ENCODE measurements around the gene CD58. TPM values are rescaled to one million over a fixed set of nuclear protein-coding genes. Genes with fewer than 3 reads are reported as not detected.

CD58 gene
- total and polyA plus RNA-seq, 2 of the 4 experiments (the other 2 are of a cell fraction): 5.4 to 5.7 TPM

DNA sequence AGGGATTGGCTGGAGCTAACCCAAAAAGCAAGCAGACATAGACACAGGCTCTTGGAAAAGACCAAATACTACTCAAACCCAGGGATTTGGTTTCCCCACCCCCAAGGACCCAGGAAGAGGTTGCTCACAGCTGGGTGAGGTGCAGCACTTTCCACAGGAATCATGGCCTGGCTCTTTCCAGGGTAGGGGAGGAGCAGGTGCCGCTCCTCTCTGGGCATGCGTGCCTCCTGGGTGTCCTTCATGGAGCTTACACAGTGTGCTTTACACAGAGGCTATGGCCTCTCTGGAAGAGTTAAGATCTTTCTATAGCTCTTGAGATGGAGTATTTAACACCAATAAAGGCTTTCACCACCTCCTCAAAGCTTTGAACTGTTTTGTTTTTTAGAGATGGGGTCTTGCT, 88.3 kb downstream of the CD58 start:
- no peak for TF ChIP-seq POLR2A (IDR thresholded peaks at IDR 0.05; ENCODE audit: low read depth, low read length)
- no peak for TF ChIP-seq MXI1 (IDR thresholded peaks at IDR 0.05; ENCODE audit: borderline replicate concordance, low read depth, low read length)
- no peak for TF ChIP-seq SMC3 (IDR thresholded peaks at IDR 0.05; ENCODE audit: low read depth, low read length)
- TF ChIP-seq, protein P1, sequence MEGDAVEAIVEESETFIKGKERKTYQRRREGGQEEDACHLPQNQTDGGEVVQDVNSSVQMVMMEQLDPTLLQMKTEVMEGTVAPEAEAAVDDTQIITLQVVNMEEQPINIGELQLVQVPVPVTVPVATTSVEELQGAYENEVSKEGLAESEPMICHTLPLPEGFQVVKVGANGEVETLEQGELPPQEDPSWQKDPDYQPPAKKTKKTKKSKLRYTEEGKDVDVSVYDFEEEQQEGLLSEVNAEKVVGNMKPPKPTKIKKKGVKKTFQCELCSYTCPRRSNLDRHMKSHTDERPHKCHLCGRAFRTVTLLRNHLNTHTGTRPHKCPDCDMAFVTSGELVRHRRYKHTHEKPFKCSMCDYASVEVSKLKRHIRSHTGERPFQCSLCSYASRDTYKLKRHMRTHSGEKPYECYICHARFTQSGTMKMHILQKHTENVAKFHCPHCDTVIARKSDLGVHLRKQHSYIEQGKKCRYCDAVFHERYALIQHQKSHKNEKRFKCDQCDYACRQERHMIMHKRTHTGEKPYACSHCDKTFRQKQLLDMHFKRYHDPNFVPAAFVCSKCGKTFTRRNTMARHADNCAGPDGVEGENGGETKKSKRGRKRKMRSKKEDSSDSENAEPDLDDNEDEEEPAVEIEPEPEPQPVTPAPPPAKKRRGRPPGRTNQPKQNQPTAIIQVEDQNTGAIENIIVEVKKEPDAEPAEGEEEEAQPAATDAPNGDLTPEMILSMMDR (conservative IDR thresholded peaks at IDR 0.05; ENCODE audit: low read depth, low read length): no peak
- no peak for TF ChIP-seq RCOR1 (IDR thresholded peaks at IDR 0.05; ENCODE audit: insufficient replicate concordance, low read length)
- TF ChIP-seq NFE2L2 (IDR thresholded peaks at IDR 0.05; ENCODE audit: low read depth, low read length): no peak
- Histone ChIP-seq H3K27ac (ENCODE audit: insufficient read depth, low read length) (no peak overlapping the region), H3K9me3 (ENCODE audit: control insufficient read depth, insufficient read depth, low read length) (no peaks in the 10 kb centered on the region), H3K23ac (ENCODE audit: low read depth, low read length) (no peak overlapping the region), H4K91ac (ENCODE audit: insufficient read depth, low read depth, low read length) (no peak overlapping the region), H4K8ac (ENCODE audit: low read depth in 2 of 2, low read length in 2 of 2) (no peak overlapping the region), H3K56ac (ENCODE audit: extremely low read depth, insufficient read depth, low read length) (no peak overlapping the region), H3K79me1 (ENCODE audit: low read depth in 1 of 2, low read length in 2 of 2) (no peaks in the 10 kb centered on the region), H3K14ac (replicated peaks; ENCODE audit: low read depth, low read length) (no peak overlapping the region), H4K20me1 (ENCODE audit: insufficient read depth, low read length) (no peaks in the 10 kb centered on the region), H4K5ac (ENCODE audit: low read depth, low read length) (no peak overlapping the region), H2BK120ac (ENCODE audit: low read depth, low read length) (no peak overlapping the region), H2AK9ac (replicated peaks; ENCODE audit: low read depth, low read length, poor library complexity) (no peak overlapping the region), H3K9ac (ENCODE audit: low read depth, low read length) (no peak overlapping the region), H2BK15ac (ENCODE audit: low read depth, low read length) (no peak overlapping the region), H3K4me3 (ENCODE audit: insufficient read depth, low read depth, low read length) (no peak overlapping the region), H2AK5ac (ENCODE audit: low read depth, low read length) (no peak overlapping the region), H3K4me2 (ENCODE audit: low read depth, low read length) (no peak overlapping the region), H3K18ac (ENCODE audit: low read depth, low read length) (no peak overlapping the region), H2BK5ac (ENCODE audit: low read depth, low read length, poor library complexity, severe bottlenecking) (no peak overlapping the region), H2BK20ac (ENCODE audit: low read depth, low read length) (no peak overlapping the region), H3K36me3 (ENCODE audit: control insufficient read depth, insufficient read depth, low read length) (no peaks in the 10 kb centered on the region), H3K9me1 (ENCODE audit: insufficient read depth, low read length) (no peaks in the 10 kb centered on the region), H2AFZ (replicated peaks; ENCODE audit: low read length, poor library complexity) (no peak overlapping the region), H3K4me1 (ENCODE audit: control insufficient read depth, insufficient read depth, low read length) (peaks cover 6% of the 10 kb centered on the region), H3K27me3 (ENCODE audit: control insufficient read depth, insufficient read depth, low read length) (peaks cover 12% of the 10 kb centered on the region), H3K4ac (ENCODE audit: low read depth, low read length) (no peak overlapping the region)
- in situ Hi-C loops (cut with MboI; ENCODE audit: low sequenced_read_pairs): no loop called here
- intact Hi-C loops (cut with micrococcal nuclease): no loop called here
- no TSS peak for BruUV-seq (replicated peaks)
- ChIA-PET POLR2A (ENCODE audit: unreplicated experiment) (no interaction called here), CTCF (interaction anchor here (1.6 kb wide), 1 partner anchor 344 kb away, joined by 5 read pairs; no protein-coding TSS in a partner anchor)
- DNase-seq: no peak
- WGBS, 2 experiments (ENCODE audit: extremely low coverage in 2 of 2, insufficient read length in 1 of 2): no CpG with 5 or more reads among the region's 2 CpGs
- dilution Hi-C loops (cut with HindIII; ENCODE audit: low sequenced_read_pairs, unreplicated experiment): no loop called here
- no peak for ATAC-seq (ENCODE audit: low read depth)
